Activated naive CD4-positive, alpha-beta T cell (primary cell): ENCODE data around the gene HCK.

ENCODE experiments used
- DNase-seq, 4 experiments: peaks; one replicate each; lab custom pipeline; 2025; lab: John Stamatoyannopoulos, UW

HCK gene

DNA sequence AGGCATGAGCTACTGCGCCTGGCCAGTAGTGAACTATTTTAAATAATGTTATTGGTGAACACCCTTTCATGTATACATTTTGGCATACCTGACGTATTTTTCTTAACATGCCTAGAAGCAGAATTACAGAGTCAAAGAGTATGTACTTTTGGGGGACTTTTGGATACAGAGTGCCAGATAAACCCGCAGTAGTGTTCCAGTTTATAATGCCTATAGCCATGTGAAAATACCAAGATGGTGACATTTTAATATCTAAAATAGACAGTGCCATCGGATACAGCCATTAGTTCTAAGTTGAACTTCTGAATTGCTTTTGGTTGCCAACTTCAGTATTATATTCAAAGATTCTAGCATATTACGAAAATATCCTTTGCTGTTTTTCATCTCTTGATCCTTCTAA lies 77.8 kb downstream of the HCK start:
- DNase-seq, result no peak

DNA sequence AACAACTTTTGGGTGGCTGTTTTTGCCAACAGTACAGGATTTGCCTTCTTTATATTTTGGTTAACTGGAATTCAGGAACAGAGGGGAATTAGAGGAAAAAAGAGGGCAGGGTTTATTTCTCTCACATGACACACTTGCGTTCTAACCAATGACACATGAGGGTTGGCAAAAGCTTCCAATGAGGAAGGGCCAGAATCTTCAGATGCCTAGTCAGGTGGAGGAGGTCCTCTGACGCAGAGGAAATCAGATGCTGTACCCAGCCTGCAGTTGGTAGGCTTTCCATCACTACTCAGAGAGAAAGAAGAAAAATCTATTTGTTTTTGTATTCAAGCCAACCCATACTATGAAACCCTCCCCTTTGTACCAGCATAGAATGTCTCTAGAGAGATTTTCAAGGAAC lies 78.3 kb downstream of the HCK start:
- DNase-seq, result no peak

DNA sequence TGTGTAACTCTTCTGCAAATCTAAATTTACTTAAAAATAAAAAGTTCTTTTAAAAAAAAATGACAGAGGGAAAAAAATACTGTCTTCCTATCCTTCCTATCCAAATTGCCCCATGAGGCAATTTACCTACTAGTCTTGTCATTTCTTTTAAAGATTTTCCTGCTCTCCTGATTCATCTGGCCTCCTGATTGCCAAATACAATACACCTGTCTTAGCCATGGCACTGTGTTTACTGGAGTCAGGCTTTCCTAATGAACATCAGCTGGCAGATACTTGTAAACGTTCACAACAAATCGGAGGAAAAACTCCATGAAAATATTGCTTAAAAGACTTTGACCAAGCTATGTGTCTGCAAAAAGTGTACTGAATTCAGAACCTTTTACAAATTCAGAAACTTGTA lies 78.9 kb downstream of the HCK start:
- DNase-seq, result no peak

DNA sequence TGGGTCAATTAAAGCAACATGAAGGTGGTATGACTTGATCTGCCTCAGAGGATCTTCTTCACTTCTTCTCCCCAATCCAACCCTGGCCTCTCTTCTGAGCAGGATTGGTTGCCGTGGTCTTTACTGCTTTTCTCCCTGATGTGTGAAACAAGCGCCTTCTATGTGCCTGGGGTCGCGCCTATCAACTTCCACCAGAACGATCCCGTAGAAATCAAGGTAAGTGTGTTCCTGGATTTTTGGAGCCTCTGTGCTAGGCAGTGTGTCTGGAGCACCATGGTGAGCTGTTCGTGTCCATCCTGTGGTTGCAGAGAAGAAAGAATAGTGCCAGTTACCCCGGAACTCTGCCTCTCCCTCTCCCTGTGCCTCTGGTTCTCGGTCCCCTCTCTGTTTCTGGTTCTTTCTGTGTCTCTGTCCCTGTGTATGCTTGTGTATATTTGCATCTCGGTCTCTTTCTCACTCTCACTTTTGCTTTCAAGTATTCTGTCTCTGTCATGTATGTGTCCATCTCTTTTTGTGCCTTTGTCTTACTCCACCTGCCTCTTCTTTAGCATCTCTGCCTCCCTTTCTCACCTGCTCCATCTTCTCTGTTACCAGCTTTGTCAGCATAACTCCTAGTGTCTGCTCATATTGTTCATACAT lies 81.0 kb downstream of the HCK start:
- DNase-seq, result no peak

DNA sequence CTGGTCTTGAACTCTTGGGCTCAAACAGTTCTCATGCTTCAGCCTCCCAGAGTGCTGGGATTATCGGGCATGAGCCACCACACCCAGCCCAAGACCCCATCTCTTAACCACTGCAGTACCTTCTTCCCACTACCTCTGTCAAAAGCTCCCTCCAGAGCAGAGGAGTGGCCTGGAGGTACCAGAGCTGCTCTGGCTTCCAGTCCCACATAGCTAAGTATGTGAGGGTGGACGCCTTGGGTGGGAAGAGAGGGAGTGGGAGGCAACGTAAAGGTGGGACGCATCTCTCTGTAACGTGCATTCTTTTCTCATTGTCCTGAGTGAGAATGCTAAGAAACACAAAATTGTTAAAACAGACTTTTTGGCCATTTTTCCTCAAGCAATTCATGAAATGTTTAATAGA lies 82.0 kb downstream of the HCK start:
- no peak for DNase-seq

DNA sequence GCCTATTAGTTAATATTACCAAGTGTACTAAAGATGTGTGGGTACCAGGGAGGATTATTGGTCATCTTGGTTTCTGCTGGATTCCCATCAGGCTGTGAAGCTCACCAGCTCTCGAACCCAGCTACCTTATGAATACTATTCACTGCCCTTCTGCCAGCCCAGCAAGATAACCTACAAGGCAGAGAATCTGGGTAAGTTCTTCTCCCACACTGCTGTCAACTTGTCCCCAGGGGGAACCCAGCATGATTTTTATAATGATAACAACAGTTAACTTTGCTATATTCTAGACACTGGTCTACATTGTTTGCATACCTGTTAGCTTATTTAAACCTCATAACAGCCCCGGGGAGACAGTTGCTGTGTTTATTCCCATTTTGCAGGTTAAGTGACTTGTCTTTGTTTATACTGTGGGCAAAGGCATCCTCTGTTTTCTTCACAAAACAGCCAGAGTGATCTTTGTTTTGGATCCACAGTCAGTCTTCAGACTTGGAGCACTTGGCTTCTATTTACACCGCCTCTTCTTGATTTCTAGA lies 84.0 kb downstream of the HCK start:
- DNase-seq, result no peak

DNA sequence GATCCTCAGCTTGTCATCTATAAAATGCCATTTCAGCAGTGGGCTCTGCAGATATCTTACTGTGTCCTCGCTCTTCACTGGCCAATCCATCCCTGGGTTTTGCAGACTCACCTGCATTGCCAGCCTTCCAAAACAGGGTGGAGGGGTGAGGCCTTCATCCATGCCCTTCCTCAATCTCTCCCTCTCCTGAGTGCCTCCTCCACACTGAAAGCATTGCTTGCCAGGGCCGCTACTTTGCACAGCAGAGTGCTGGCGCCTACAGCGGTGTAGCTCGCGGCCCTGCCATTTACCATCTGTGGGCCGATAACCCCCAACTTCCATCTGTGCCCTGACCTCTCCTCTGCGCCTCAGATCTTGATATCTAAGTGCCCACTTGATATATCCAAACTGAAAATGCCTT lies 86.9 kb downstream of the HCK start:
- DNase-seq, result no peak

DNA sequence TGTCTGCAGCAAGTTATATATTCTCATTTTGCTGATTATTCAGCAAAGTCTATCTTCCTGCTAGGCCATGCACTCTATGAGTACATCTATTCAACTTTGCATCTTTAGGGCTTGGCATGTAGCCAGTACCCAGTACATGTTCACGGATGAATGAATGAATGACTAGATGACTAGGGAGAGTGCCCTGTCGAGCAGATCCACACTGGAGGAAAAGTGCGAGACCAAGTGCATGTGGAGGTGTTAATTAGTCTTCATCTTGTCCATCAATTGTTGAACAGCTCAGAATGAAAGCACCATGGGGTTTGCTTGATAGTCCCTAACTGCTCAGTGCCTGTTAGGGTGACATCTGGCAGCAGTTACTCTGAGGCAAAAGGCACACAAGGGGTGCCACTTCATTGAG lies 87.9 kb downstream of the HCK start:
- no peak for DNase-seq

DNA sequence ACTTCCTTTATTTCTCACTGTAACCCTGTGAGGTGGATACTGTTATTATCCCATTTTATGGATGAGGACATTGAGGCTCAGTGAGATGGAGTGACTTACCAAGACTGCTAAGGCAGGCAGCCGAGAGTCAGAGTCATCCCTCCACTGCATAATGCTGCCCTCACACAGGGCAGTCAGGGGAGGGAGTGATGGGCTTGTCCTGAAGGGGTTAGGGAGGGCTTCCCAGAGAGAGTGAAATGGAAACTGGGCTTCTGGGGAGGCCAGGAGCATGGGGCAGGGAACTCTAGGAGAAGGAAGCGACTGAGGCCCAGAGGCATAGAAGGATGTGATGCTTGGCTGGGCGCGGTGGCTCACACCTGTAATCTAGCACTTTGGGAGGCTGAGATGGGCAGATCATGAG lies 88.6 kb downstream of the HCK start:
- DNase-seq, result no peak

DNA sequence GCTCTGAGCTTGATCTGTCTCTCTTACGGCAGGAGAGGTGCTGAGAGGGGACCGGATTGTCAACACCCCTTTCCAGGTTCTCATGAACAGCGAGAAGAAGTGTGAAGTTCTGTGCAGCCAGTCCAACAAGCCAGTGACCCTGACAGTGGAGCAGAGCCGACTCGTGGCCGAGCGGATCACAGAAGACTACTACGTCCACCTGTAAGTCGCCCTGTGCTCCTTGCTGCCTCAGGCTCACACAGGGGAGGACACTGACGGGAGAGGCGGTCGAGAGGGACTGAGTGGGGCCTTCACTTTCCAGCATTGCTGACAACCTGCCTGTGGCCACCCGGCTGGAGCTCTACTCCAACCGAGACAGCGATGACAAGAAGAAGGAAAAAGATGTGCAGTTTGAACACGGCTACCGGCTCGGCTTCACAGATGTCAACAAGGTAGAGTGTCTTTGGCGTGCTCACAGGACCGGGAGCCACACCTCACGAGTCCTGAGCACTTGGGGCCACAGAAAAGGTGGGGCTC lies 89.5 kb downstream of the HCK start:
- no peak for DNase-seq

DNA sequence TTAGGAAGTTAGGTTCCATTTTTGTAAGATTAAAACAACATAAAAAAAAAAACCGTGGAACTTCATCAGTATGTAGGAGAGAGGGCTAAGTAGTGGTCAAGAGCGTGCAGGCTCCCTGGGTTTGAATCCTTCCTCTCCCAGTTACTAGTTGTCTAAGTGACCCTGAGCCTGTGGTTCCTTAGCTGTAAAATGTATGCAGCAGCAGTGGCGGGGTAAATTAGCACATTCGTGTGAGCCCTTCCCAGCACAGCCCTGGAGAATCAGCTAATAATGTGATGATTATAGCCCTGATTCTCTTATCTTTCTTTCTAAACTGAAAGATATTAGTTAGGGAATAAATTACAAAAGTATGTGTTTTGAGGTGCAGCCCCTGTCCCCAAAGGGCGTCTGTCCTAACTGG lies 90.0 kb downstream of the HCK start:
- DNase-seq, result no peak

DNA sequence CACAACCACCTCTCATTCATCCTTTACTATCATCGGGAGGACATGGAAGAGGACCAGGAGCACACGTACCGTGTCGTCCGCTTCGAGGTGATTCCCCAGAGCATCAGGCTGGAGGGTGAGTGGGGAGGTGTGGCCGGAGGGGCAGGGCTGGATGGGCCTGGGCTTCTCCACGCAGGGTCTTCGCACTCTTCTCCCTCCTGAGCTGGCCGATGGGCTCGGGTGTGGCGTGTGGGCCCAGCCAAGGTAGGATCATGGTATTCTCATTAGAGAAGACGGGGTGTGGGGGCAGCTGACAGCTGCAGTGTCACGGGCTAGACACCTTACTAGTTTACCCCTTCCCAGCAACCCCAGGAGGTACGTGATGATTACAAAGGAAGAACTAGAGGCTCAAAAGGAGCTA lies 90.9 kb downstream of the HCK start:
- no peak for DNase-seq

DNA sequence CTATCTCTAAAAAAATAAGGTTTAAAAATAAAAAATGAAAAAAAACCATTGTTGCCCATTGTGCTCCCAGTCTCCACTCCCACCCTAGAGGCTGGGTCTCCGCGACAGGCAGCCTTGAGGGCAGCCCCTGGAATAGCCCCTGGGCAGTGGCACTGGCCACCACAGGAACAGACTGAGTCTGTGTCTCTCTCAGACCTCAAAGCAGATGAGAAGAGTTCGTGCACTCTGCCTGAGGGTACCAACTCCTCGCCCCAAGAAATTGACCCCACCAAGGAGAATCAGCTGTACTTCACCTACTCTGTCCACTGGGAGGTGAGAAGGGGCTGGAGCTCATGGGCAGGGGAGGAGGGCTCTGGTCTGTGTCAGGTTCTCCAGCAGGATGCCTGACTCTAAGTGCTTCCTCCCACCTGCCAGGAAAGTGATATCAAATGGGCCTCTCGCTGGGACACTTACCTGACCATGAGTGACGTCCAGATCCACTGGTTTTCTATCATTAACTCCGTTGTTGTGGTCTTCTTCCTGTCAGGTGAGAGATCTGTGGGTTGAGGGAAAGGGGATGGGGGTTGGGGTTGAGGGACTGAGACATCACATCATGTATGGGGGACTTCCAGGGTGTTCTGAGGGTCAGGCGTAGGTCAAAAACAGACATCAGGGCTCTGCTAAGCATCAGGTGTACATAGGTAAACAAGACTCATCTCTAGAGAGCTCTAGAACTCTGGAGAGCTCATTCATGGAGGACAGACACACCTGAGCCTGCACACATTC lies 93.0 kb downstream of the HCK start:
- DNase-seq, result no peak

DNA sequence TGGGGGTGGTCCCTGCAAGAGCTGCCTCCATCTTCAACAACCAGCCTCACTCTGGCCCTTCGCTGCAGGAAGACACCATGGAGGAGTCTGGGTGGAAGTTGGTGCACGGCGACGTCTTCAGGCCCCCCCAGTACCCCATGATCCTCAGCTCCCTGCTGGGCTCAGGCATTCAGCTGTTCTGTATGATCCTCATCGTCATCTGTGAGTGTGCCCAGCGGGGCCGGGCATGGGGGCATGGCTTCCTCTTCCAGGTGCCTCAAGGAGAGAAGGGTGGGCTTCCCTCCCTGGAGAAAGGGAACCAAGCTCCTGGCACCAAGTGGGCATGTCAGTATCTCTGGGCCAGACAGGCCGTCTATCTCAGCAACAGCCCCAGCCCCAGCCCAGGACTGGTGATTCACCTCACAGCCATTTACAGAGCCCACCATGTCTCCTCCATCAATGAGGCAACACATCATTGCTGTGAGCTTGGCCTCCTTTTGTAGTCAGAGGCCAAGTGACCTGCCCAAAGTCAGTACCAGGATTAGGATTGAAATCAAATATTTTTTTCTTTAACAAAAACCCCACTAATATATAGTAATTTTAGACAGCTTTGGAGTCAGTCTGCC lies 97.6 kb downstream of the HCK start:
- no peak for DNase-seq

DNA sequence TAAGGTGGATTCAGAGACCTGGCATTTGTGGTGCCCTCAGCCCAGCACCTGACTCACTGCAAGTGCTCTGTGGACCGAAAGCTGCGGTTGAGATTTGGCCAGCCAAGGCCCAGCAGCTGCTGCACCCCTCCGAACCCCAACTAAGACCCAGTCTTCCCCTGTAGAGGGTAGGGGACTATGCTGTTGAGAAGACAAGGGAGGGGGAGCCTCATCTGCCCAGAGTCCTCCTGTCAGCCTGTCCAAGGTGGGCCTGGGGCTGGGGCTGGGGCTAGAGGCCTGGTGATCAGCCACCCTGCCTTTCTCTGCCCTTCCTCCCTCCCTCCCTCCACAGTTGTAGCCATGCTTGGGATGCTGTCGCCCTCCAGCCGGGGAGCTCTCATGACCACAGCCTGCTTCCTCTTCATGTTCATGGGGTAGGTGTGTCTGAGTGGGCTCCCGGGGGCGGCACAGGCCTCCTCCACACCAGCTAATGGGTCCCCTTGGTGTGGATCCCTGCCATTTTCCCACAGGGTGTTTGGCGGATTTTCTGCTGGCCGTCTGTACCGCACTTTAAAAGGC lies 98.3 kb downstream of the HCK start:
- no peak for DNase-seq
